ENCODE results near the gene ARHGAP33.

ARHGAP33 gene

GRCh38 chr19:35806597-35806996 is 31.2 kb downstream of the ARHGAP33 start:
- H3K36me3 ChIP-seq: no peaks in the 10 kb centered on the region
- H3K4me3 ChIP-seq (ENCODE audit: low read depth, low read length): no peak overlapping the region
- DNase-seq: no peak
- no peak overlapping the region for H3K27ac ChIP-seq
- TF ChIP-seq, protein P1, sequence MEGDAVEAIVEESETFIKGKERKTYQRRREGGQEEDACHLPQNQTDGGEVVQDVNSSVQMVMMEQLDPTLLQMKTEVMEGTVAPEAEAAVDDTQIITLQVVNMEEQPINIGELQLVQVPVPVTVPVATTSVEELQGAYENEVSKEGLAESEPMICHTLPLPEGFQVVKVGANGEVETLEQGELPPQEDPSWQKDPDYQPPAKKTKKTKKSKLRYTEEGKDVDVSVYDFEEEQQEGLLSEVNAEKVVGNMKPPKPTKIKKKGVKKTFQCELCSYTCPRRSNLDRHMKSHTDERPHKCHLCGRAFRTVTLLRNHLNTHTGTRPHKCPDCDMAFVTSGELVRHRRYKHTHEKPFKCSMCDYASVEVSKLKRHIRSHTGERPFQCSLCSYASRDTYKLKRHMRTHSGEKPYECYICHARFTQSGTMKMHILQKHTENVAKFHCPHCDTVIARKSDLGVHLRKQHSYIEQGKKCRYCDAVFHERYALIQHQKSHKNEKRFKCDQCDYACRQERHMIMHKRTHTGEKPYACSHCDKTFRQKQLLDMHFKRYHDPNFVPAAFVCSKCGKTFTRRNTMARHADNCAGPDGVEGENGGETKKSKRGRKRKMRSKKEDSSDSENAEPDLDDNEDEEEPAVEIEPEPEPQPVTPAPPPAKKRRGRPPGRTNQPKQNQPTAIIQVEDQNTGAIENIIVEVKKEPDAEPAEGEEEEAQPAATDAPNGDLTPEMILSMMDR (IDR thresholded peaks at IDR 0.05; ENCODE audit: low read depth, low read length): no peak
- H3K9me3 ChIP-seq (ENCODE audit: severe bottlenecking): no peaks in the 10 kb centered on the region
- no peaks in the 10 kb centered on the region for H3K27me3 ChIP-seq (ENCODE audit: insufficient read depth, low read depth, severe bottlenecking)

GRCh38 chr19:35807633-35808032 is 32.3 kb downstream of the ARHGAP33 start:
- Histone ChIP-seq H3K36me3 (no peaks in the 10 kb centered on the region), H3K27ac (no peak overlapping the region), H3K27me3 (ENCODE audit: insufficient read depth, low read depth, severe bottlenecking) (no peaks in the 10 kb centered on the region), H3K9me3 (ENCODE audit: severe bottlenecking) (no peaks in the 10 kb centered on the region), H3K4me3 (ENCODE audit: low read depth, low read length) (no peak overlapping the region)
- no peak for DNase-seq
- TF ChIP-seq, protein P1 (IDR thresholded peaks at IDR 0.05; ENCODE audit: low read depth, low read length): no peak

GRCh38 chr19:35811317-35812219 is 36.2 kb downstream of the ARHGAP33 start:
- Histone ChIP-seq H3K9me3 (ENCODE audit: severe bottlenecking) (no peaks in the 10 kb centered on the region), H3K27ac (no peak overlapping the region), H3K27me3 (ENCODE audit: insufficient read depth, low read depth, severe bottlenecking) (no peaks in the 10 kb centered on the region), H3K4me3 (ENCODE audit: low read depth, low read length) (no peak overlapping the region), H3K36me3 (no peaks in the 10 kb centered on the region)
- TF ChIP-seq, protein P1 (IDR thresholded peaks at IDR 0.05; ENCODE audit: low read depth, low read length): no peak
- no peak for DNase-seq

DNA sequence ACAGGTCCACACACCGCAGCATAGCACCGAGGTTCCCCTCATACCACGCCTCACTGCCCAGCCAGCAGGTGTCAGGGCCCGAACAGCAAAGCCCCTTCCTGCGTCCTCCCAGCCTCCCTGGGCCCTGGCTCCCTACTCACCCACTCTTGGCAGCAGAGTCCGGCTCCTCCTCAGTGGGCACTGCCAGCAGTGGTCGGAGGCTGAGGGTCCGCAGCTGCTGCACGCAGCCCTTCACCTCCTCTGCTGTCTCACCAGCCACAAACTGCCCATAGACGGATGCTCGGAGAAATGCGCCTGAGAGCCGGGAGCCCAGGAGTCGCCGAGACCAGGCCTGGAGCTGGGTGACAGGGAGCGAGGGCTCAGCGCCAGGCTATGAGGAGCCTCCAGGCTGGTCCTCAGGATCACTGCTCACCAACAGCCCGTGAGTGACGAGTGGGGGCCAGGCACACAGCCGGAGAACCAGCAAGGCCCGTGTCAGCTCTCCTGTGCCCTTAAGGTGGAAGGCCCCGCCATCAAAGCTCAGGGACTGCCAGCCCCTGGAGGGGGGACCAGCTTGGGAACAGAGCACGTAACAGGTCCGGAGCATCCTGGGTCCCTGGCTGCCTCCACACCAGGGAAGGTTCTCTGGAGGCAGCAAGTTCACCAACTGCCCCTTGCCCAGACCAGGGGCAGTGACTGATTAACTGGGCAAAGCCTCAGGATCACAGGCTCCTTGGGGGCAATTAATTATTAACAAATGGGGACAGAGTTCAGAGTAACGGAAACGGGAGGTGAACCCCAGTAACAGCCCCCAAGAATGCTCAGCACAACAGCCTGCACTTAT is 37.1 kb downstream of the ARHGAP33 start, which contains the start of gene PRODH2:
Gene PRODH2, minus strand, starts transcription at position 626 of the 823 bp plus-strand sequence. Its CDS starts 40 bp downstream, at position 586.
- Histone ChIP-seq H3K36me3 (no peaks in the 10 kb centered on the region), H3K9me3 (ENCODE audit: severe bottlenecking) (no peaks in the 10 kb centered on the region), H3K27ac (no peak within 1 kb of the TSS), H3K4me3 (ENCODE audit: low read depth, low read length) (no peak within 1 kb of the TSS), H3K27me3 (ENCODE audit: insufficient read depth, low read depth, severe bottlenecking) (no peaks in the 10 kb centered on the region)
- TF ChIP-seq, protein P1 (IDR thresholded peaks at IDR 0.05; ENCODE audit: low read depth, low read length): no peak
- DNase-seq: no peak

DNA sequence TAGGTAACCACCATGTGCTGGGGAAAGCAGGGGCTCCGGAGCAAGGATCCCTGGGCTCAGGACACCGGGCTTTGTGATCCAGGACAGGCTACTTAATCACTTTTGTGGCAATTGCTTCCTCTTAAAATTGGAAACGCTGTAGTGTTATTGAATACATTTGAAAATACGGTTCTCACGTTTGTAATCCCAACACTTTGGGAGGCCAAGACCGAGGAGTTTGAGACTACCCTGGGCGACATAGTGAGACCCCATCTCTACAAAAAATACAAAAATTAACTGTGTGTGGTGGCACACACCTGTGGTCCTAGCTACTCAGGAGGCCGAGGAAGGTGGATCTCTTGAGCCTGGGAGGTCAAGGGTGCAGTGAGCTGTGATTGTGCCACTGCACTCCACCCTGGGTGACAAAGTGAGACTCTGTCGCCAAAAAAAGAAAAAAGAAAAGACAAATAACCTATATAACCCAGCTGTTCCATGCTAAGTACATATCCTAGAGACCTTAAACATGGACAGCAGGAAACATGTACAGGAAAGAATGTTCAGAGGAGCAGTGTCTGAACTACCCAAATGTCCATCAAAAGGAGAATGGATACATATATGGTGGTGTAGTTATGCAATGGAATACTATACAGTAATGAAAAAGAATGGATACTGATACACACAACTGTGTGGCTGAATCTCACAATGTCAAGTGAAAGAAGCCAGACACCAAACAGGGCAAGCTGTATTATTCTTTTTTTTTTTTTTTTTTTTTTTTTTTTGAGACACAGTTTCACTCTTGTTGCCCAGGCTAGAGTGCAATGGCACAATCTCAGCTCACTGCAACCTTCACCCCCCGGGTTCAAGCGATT is 37.9 kb downstream of the ARHGAP33 start:
- Histone ChIP-seq H3K4me3 (ENCODE audit: low read depth, low read length) (no peak overlapping the region), H3K27ac (no peak overlapping the region), H3K27me3 (ENCODE audit: insufficient read depth, low read depth, severe bottlenecking) (no peaks in the 10 kb centered on the region), H3K9me3 (ENCODE audit: severe bottlenecking) (no peaks in the 10 kb centered on the region), H3K36me3 (no peaks in the 10 kb centered on the region)
- TF ChIP-seq, protein P1 (IDR thresholded peaks at IDR 0.05; ENCODE audit: low read depth, low read length): no peak
- DNase-seq: no peak
